Stomach (tissue), 4 donors: ENCODE data around the gene PARD6G.

Experiments used
- CTCF ChIP-seq, 7 experiments: fragments of 450-650 bp in 4 of 7; fragments of 200-600 bp in 3 of 7; sonication (generic) in 3 of 7; IDR thresholded peaks; one replicate each; pipeline ENCODE4 v1.5.1; 2016 to 2019; ENCODE audit warnings: antibody characterized with exemption in 7 of 7, control low read depth in 2 of 7, mild to moderate bottlenecking in 1 of 7
- EP300 ChIP-seq: sonication (generic); formaldehyde crosslinking; IDR thresholded peaks from one replicate; pipeline ENCODE4 v1.6.1; 2017; ENCODE audit warnings: antibody characterized with exemption
- POLR2A ChIP-seq, 4 donors: fragments of 450-650 bp; IDR thresholded peaks; one replicate each; pipeline ENCODE4 v1.6.1; 2016; ENCODE audit warnings: antibody characterized with exemption in 4 of 4, control low read depth in 2 of 4, mild to moderate bottlenecking in 1 of 4, moderate library complexity in 1 of 4

GRCh38 chr18:80140455-80140985, 106.8 kb downstream of the PARD6G start:
- TF ChIP-seq POLR2A (IDR thresholded peaks at IDR 0.05) (no peak), CTCF (IDR thresholded peaks at IDR 0.05) (no peak), EP300 (no peak)
